GM23248 (cell line): Measurements from ENCODE around the gene PRAF2.

Experiments used
- EZH2 ChIP-seq: fragments of 200-600 bp; sonication (generic); IDR thresholded peaks from 2 replicates; pipeline ENCODE4 v1.6.1; 2018; ENCODE audit warnings: antibody characterized with exemption, mild to moderate bottlenecking; ENCODE audit not compliant: insufficient read depth, poor library complexity, severe bottlenecking
- EZH2phosphoT487 ChIP-seq: fragments of 200-600 bp; sonication (generic); IDR thresholded peaks from 2 replicates; pipeline ENCODE4 v1.6.1; 2018; ENCODE audit warnings: antibody characterized with exemption, moderate library complexity, mild to moderate bottlenecking, low read depth; ENCODE audit not compliant: insufficient read depth

- no peak for TF ChIP-seq EZH2phosphoT487
- no peak for TF ChIP-seq EZH2
These were observed 14.1 kb downstream of the PRAF2 start for GRCh38 chrX:49059681-49060085.
